GM18507 (cell line): ENCODE data around the gene TIMM22.

ENCODE experiments used
- DNase-seq: peaks from one replicate; pipeline ENCODE4 v3.0.0; 2011; ENCODE audit warnings: low read depth; ENCODE audit not compliant: insufficient read length; ENCODE audit errors: extremely low spot score
- FAIRE-seq: peaks from 2 replicates; lab custom pipeline; 2011; peaks lifted over from hg19 to GRCh38; lab: Jason Lieb, UNC

TIMM22 gene

GRCh38 chr17:998111-998510 is 1.2 kb downstream of the TIMM22 start:
- FAIRE-seq, result no peak
- DNase-seq, result no peak

DNA sequence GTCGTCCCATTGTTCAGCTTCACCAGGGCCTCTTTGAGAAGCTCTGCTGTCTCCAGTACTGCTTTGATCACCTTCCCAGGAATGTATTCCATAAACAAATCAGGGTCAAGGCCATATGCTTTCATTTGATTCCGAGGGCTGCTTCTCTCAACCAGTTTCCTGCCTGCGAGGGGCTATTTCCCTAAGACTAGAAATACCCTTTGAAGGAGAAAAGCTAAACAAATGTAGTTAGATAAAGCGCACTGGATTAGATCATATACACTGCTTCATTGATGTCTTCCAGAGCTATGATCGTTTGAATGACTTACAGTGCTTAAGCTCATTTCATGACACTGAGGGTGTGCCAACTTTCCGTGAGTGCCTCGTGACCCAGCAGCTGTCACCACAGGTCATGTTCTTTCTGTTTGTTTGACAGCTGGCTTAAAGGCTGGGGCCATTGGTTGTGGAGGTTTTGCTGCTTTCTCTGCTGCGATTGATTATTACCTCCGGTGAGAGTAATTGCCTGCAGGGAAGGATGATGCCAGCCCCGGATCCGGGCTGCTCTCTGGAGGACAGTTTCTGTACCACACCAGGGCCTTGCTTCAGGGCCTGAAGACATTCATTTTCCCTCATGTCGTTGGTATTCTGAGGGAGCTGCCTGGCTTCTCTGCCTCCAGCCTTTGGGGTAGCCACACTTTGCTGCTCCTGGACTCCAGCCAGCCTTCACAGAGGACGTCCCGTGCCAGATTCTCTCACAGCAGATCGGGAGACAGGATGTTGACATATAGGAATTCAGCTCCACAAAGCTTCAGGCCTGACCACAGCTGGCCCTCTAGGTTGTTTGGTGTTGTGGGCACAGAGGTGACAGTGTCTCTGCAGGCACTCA is 3.9 kb downstream of the TIMM22 start:
- DNase-seq, result no peak
- FAIRE-seq, result no peak

GRCh38 chr17:1001640-1002411 is 4.9 kb downstream of the TIMM22 start:
- DNase-seq, result no peak
- FAIRE-seq, result no peak

DNA sequence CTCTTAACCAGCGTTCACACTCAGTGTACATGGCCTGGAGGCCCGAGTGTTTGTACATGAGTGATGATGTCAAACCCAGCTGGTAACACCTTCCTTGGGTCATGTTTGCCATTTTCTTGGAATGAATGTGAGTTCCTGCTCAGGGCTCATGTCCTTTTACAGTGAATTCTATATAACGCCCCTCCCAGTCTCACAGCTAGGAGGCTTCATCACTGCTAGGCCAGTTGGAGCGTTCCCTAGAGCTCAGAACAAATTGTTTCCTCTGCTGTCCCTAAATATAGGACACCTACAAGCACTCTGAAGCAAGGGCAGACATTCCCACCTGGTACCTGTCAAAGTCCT is 5.5 kb downstream of the TIMM22 start:
- FAIRE-seq, result no peak
- no peak for DNase-seq

- FAIRE-seq (no peak), DNase-seq (no peak)
Measured at GRCh38 chr17:1002771-1003555, 6.0 kb downstream of the TIMM22 start.

- DNase-seq, result no peak
- FAIRE-seq, result no peak
Measured at GRCh38 chr17:1003633-1003971, 6.7 kb downstream of the TIMM22 start.

- no peak for FAIRE-seq
- DNase-seq, result no peak
Measured at GRCh38 chr17:1003972-1004768, 7.2 kb downstream of the TIMM22 start.

- DNase-seq, result no peak
- FAIRE-seq, result no peak
Measured at GRCh38 chr17:1004769-1005295, 7.9 kb downstream of the TIMM22 start.

- no peak for FAIRE-seq
- no peak for DNase-seq
Measured at GRCh38 chr17:1005361-1005946, 8.5 kb downstream of the TIMM22 start.

DNA sequence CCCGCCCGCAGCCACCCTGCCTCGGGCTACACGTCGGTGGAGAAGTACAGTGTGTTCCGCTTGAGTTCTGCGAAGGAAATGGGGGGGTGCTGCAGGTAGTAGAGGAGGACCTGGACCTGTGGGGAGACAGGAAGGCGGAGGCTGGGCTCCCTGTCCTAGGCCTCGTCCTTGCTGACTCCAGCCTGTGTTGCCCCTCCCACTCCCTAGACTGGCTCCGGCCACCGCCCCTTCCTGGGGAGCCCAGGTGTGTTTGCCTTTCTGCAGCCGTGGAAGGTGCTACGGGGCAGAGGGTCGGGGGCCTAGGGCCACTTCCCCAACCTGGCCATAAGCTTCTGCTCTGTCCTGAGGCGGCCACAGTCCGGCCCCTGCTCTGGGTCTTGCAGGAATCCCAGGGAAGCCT is 9.1 kb downstream of the TIMM22 start:
- FAIRE-seq (no peak), DNase-seq (no peak)

GRCh38 chr17:1007310-1008007 is 10.5 kb downstream of the TIMM22 start:
- no peak for FAIRE-seq

GRCh38 chr17:1008008-1008761 is 11.3 kb downstream of the TIMM22 start:
- DNase-seq (no peak), FAIRE-seq (no peak)

More at GRCh38 chr17:1007310-1008007, 10.5 kb downstream of the TIMM22 start:
- no peak for DNase-seq

DNA sequence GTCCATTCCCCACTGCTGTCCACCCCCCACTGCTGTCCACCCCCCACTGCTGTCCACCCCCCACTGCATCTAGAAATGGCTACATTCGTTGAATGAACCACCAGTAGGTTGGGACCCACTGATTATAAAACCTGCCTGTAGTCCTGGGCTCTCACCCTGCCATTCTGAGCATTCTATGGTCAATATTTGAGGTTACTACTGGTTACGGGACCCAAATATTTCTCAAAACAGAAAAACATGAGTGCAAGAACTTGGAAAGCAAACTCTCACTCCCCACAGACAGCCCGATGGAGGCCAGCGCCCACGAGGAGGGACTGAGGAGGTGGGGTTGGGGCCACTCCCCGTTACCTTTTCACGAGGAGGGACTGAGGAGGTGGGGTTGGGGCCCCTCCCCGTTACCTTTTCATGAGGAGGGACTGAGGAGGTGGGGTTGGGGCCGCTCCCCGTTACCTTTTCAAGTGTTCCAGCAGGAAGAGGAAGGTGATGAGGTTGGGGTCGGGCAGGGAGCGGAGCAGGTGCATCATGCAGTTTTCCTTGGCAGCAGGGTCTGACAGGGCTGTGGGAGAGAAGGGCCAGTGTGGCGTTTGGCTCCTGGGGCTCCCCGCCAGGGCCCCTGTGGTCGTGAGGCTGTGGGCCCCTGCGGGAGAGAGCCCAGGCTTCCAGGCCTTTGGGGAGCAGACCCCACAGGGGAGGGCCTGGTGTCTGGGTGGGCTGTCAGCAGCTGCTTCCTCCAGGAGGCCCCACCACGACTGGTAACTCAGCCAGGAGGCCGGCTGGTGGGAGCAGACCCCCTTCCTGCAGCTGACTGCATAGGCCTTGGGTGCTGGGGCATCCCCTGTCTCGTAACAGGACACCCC is 12.5 kb downstream of the TIMM22 start:
- FAIRE-seq (no peak), DNase-seq (no peak)

DNA sequence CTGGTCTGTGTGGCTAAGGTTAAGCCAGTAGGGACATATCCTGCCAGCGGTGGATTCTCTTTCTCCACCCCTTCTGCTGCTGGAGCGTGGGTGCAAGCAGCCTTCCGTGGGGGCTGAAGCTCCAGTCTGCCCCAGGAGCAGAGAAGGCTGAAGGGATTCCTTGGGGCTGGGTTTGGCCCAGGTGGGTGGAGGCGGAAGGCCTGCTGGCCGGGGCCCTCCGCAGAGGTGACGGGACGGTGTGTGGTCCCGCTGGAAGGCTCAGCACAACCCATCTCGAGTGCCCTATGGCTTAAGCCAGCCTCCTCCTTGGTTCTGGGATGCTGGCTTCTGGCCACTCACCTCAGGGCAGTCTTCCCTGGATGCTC is 13.1 kb downstream of the TIMM22 start:
- no peak for FAIRE-seq
- no peak for DNase-seq

- FAIRE-seq, result no peak
Measured at GRCh38 chr17:1010586-1010985, 13.7 kb downstream of the TIMM22 start.

GRCh38 chr17:1011138-1011537 is 14.2 kb downstream of the TIMM22 start:
- FAIRE-seq (no peak), DNase-seq (no peak)

More at GRCh38 chr17:1010586-1010985, 13.7 kb downstream of the TIMM22 start:
- no peak for DNase-seq
